Measurements from ENCODE around the gene NOP53.

- TF ChIP-seq BRD9 (IDR thresholded peaks at IDR 0.05; ENCODE audit: low read depth, partially characterized antibody), result no peak
- no peak for TF ChIP-seq MAX (CRISPR knock-in tag; IDR thresholded peaks at IDR 0.05)
- no peak for TF ChIP-seq RBM34 (IDR thresholded peaks at IDR 0.05; ENCODE audit: borderline replicate concordance, insufficient read depth, low read length)
- no peak for TF ChIP-seq CREB1 (IDR thresholded peaks at IDR 0.05)
- TF ChIP-seq CREB1 (CRISPR knock-in tag; IDR thresholded peaks at IDR 0.05), result no peak
These were observed 11.2 kb downstream of the NOP53 start for GRCh38 chr19:47756627-47756929.
